Liver (tissue), 9 donors: ENCODE measurements around the gene RNF220. TPM values are rescaled to one million over a fixed set of nuclear protein-coding genes. Genes with fewer than 3 reads are reported as not detected.

Source experiments
- DNase-seq: peaks from one replicate; pipeline ENCODE4 v3.0.0-alpha.2; 2017; ENCODE audit warnings: low spot score
- H3K27ac ChIP-seq, 2 donors: one replicate each; pipeline ENCODE4 v1.7.0; 2013; ENCODE audit warnings: inconsistent platforms in 2 of 2, low read length in 2 of 2, control low read depth in 1 of 2, low read depth in 1 of 2, mild to moderate bottlenecking in 1 of 2
- H3K27me3 ChIP-seq, 4 donors: one replicate each; pipeline versions ENCODE4 v1.6.1 to v1.7.0; 2013; ENCODE audit warnings: low read length in 3 of 4, inconsistent platforms in 1 of 4, mild to moderate bottlenecking in 1 of 4, moderate library complexity in 1 of 4; ENCODE audit not compliant: control insufficient read depth in 4 of 4, insufficient read depth in 4 of 4
- H3K36me3 ChIP-seq, 4 donors: one replicate each; pipeline versions ENCODE4 v1.6.1 to v1.7.0; 2013; ENCODE audit warnings: low read length in 3 of 4, mild to moderate bottlenecking in 3 of 4, low read depth in 1 of 4, moderate library complexity in 1 of 4; ENCODE audit not compliant: control insufficient read depth in 4 of 4, insufficient read depth in 3 of 4
- H3K4me1 ChIP-seq, 4 donors: one replicate each; pipeline versions ENCODE4 v1.6.1 to v1.7.0; 2013; ENCODE audit warnings: low read length in 3 of 4, mild to moderate bottlenecking in 3 of 4, moderate library complexity in 1 of 4; ENCODE audit not compliant: control insufficient read depth in 4 of 4, insufficient read depth in 4 of 4
- H3K4me3 ChIP-seq, 3 donors: one replicate each; pipeline versions ENCODE4 v1.6.1 to v1.7.0; 2013; ENCODE audit warnings: low read length in 3 of 3, control low read depth in 1 of 3, low read depth in 1 of 3, mild to moderate bottlenecking in 1 of 3
- H3K9ac ChIP-seq, 2 donors: one replicate each; pipeline ENCODE4 v1.7.0; 2013; ENCODE audit warnings: low read length in 2 of 2, mild to moderate bottlenecking in 2 of 2, moderate library complexity in 2 of 2, control low read depth in 1 of 2, low read depth in 1 of 2
- H3K9me3 ChIP-seq, 4 donors: one replicate each; pipeline versions ENCODE4 v1.6.1 to v1.7.0; 2013; ENCODE audit warnings: low read length in 3 of 4; ENCODE audit not compliant: control insufficient read depth in 4 of 4
- FOXA1 ChIP-seq: IDR thresholded peaks from 2 replicates; pipeline ENCODE4 v1.6.1; 2016; ENCODE audit warnings: antibody characterized with exemption
- GABPA ChIP-seq, 2 donors: IDR thresholded peaks in 1 of 2; conservative IDR thresholded peaks in 1 of 2; 2 replicates each; pipeline ENCODE4 v1.6.1; 2016; ENCODE audit warnings: antibody characterized with exemption in 2 of 2, mild to moderate bottlenecking in 1 of 2, moderate library complexity in 1 of 2
- HNF4A ChIP-seq, 2 donors: conservative IDR thresholded peaks; 2 replicates each; pipeline ENCODE4 v1.6.1; 2016; ENCODE audit warnings: antibody characterized with exemption in 2 of 2, mild to moderate bottlenecking in 2 of 2
- HNF4G ChIP-seq: IDR thresholded peaks from 2 replicates; pipeline ENCODE4 v1.6.1; 2016; ENCODE audit warnings: antibody characterized with exemption
- JUND ChIP-seq, 2 donors: IDR thresholded peaks; 2 replicates each; pipeline ENCODE4 v1.6.1; 2016; ENCODE audit warnings: antibody characterized with exemption in 2 of 2
- NR2F2 ChIP-seq: IDR thresholded peaks from 2 replicates; pipeline ENCODE4 v1.6.1; 2016; ENCODE audit warnings: antibody characterized with exemption
- RXRA ChIP-seq, 2 donors: IDR thresholded peaks; 2 replicates each; pipeline ENCODE4 v1.6.1; 2017 to 2018; ENCODE audit warnings: antibody characterized with exemption in 2 of 2, mild to moderate bottlenecking in 1 of 2
- SP1 ChIP-seq: IDR thresholded peaks from 2 replicates; pipeline ENCODE4 v1.6.1; 2018; ENCODE audit warnings: antibody characterized with exemption, mild to moderate bottlenecking
- TAF1 ChIP-seq: conservative IDR thresholded peaks from 2 replicates; pipeline ENCODE4 v1.6.1; 2016; ENCODE audit warnings: antibody characterized with exemption, mild to moderate bottlenecking
- YY1 ChIP-seq: IDR thresholded peaks from 2 replicates; pipeline ENCODE4 v1.6.1; 2016; ENCODE audit warnings: antibody characterized with exemption, mild to moderate bottlenecking
- WGBS: extraction: QIAGEN DNeasy Blood & Tissue Kit; methylation state at CpG from one replicate; pipeline ENCODE4 v1.1.7; 2013; 5-methylcytosine and 5-hydroxymethylcytosine counted together
- polyA plus RNA-seq, 2 donors: library from polyadenylated mRNA; stranded (reverse) in 1 of 2; unstranded in 1 of 2; fragments of 200-250 nt in 1 of 2; fragments of >200 nt in 1 of 2; fragmentation: Nextera tagmentation in 1 of 2; extraction: Ambion mirVana in 1 of 2; gene quantifications; one replicate each; pipeline versions ENCODE4 v1.2.1 to v1.2.3, GENCODE V29; 2013 to 2015
- total RNA-seq, 2 donors: library from RNA; depleted of rRNA; stranded (reverse); fragments of >200 nt; gene quantifications; one replicate each; pipeline ENCODE4 v1.2.3, GENCODE V29; 2014
- TF ChIP-seq, protein P1 (sequence below): IDR thresholded peaks from 2 replicates; pipeline ENCODE4 v1.6.1; 2016; ENCODE audit warnings: antibody characterized with exemption, mild to moderate bottlenecking
- TF ChIP-seq, protein P2 (sequence below): IDR thresholded peaks from 2 replicates; pipeline ENCODE4 v1.6.1; 2016; ENCODE audit warnings: antibody characterized with exemption
- TF ChIP-seq, protein P3 (sequence below): IDR thresholded peaks from 2 replicates; pipeline ENCODE4 v1.6.1; 2016; ENCODE audit warnings: antibody characterized with exemption
- donor health status: healthy.
- donor health status: healthy.
- donor health status: healthy.
- donor health status: healthy.
- donor health status: healthy.

RNF220 gene
- total and polyA plus RNA-seq, 4 donors, result 18.2 to 35.8 (median 26.1) TPM

DNA sequence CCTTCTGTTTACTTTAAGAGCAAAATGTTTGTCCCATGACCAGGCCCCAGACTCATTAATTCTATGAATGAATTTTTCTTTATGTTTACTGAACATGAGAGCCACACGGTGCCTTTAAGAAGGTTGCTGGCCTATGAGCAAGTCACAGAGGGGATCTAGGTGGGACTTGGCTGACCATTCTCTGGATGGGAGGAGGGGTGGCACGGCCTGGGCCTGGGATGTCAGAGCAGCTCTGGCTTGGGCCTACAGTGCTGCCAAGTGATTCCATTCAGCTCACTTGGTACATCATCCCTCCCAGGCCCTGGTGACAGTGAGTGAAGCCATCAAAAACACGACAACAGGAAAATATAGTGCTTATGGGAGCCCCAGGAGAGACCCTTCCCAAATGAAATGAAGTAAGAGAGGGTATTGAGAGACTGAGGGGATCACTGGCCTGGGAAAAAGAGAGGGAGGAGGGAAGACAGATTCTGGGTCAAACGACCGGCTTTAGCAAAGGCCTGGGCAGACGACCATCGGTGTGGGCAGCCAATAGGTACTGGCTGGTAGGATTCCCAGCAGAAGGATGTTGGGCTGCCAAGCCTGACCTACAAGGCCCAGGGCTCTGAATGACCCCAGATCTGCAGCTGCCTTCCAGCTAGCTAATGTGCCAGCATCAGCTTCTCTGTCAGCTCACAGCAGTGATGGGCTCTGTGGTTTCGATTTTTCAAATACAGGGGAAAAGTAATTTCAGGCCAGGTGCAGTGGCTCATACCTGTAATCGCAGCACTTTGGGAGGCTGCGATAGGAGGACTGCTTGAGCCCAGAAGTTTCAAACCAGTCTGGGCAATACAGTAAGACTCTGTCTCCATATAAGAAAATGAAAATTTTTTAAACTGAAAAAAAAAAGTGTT, 265.9 kb downstream of the RNF220 start:
- Histone ChIP-seq H3K4me1 (peaks cover 3 to 31% (median 23%) of the 10 kb centered on the region in 4 donors), H3K9ac (no peak overlapping the region), H3K36me3 (peaks cover 0 to 1% (median 0%) of the 10 kb centered on the region in 4 donors), H3K4me3 (no peak overlapping the region), H3K27me3 (no peaks in the 10 kb centered on the region), H3K27ac (no peak overlapping the region), H3K9me3 (no peaks in the 10 kb centered on the region)
- no peak for DNase-seq
- no peak for TF ChIP-seq JUND (IDR thresholded peaks at IDR 0.05)
- no peak for TF ChIP-seq FOXA1
- TF ChIP-seq SP1, result no peak
- TF ChIP-seq HNF4G, result no peak
- no peak for TF ChIP-seq YY1
- TF ChIP-seq TAF1, result no peak
- TF ChIP-seq, protein P1, sequence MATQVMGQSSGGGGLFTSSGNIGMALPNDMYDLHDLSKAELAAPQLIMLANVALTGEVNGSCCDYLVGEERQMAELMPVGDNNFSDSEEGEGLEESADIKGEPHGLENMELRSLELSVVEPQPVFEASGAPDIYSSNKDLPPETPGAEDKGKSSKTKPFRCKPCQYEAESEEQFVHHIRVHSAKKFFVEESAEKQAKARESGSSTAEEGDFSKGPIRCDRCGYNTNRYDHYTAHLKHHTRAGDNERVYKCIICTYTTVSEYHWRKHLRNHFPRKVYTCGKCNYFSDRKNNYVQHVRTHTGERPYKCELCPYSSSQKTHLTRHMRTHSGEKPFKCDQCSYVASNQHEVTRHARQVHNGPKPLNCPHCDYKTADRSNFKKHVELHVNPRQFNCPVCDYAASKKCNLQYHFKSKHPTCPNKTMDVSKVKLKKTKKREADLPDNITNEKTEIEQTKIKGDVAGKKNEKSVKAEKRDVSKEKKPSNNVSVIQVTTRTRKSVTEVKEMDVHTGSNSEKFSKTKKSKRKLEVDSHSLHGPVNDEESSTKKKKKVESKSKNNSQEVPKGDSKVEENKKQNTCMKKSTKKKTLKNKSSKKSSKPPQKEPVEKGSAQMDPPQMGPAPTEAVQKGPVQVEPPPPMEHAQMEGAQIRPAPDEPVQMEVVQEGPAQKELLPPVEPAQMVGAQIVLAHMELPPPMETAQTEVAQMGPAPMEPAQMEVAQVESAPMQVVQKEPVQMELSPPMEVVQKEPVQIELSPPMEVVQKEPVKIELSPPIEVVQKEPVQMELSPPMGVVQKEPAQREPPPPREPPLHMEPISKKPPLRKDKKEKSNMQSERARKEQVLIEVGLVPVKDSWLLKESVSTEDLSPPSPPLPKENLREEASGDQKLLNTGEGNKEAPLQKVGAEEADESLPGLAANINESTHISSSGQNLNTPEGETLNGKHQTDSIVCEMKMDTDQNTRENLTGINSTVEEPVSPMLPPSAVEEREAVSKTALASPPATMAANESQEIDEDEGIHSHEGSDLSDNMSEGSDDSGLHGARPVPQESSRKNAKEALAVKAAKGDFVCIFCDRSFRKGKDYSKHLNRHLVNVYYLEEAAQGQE, result no peak
- TF ChIP-seq GABPA (IDR thresholded peaks at IDR 0.05 in 1 of 2, conservative IDR thresholded peaks at IDR 0.05 in 1 of 2), result no peak
- TF ChIP-seq RXRA (IDR thresholded peaks at IDR 0.05), result no peak
- TF ChIP-seq HNF4A (conservative IDR thresholded peaks at IDR 0.05), result no peak
- WGBS, result 84% methylated on average over 10 of the region's 10 CpGs

DNA sequence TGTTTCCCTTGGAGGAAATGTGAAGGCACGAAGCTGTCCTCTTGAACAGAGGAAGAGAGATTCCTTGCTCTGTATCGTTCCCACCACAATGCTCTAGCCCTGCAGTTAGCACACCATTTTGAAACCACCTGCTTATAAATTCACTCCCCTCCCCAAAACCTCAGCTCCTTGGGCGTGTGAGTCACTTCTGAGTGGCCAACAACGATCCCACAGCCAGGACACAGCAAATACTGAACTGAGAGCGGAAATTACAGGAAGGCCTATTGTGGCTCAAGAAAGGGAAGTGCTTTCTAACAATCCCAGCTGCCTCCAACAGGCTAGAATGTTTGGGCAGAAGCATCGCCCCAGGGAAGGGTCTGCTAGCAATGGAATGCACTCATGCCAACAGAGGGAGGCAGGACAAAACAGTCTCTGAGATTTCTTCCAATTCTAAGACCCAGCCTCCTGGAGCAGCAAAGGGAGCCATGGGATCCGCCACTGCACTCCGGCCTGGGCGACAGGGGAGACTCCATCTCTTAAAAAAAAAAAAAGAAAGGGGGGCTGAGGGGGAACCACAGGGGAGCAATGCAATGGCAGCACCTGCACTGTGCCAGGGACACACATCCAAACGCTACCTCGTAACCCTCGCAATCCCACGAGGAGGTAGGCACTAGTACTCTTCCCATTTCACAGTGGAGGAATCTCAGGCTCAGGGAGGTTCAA, 267.4 kb downstream of the RNF220 start:
- Histone ChIP-seq H3K36me3 (no peaks in the 10 kb centered on the region), H3K27ac (peak overlapping the region; percentile 97 to 99), H3K27me3 (no peaks in the 10 kb centered on the region), H3K9ac (no peak overlapping the region), H3K4me1 (peaks cover 7 to 44% (median 34%) of the 10 kb centered on the region in 4 donors), H3K9me3 (no peaks in the 10 kb centered on the region), H3K4me3 (peak overlapping the region in 1 of 3 donors; percentile 64)
- no peak for DNase-seq
- WGBS, result 78% methylated on average over 13 of the region's 13 CpGs
- TF ChIP-seq, protein P2, sequence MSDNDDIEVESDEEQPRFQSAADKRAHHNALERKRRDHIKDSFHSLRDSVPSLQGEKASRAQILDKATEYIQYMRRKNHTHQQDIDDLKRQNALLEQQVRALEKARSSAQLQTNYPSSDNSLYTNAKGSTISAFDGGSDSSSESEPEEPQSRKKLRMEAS, result peak; percentile 15
- TF ChIP-seq SP1, result peak; percentile 35
- TF ChIP-seq YY1, result peak; percentile 35
- TF ChIP-seq HNF4A (conservative IDR thresholded peaks at IDR 0.05), result no peak
- TF ChIP-seq, protein P3, sequence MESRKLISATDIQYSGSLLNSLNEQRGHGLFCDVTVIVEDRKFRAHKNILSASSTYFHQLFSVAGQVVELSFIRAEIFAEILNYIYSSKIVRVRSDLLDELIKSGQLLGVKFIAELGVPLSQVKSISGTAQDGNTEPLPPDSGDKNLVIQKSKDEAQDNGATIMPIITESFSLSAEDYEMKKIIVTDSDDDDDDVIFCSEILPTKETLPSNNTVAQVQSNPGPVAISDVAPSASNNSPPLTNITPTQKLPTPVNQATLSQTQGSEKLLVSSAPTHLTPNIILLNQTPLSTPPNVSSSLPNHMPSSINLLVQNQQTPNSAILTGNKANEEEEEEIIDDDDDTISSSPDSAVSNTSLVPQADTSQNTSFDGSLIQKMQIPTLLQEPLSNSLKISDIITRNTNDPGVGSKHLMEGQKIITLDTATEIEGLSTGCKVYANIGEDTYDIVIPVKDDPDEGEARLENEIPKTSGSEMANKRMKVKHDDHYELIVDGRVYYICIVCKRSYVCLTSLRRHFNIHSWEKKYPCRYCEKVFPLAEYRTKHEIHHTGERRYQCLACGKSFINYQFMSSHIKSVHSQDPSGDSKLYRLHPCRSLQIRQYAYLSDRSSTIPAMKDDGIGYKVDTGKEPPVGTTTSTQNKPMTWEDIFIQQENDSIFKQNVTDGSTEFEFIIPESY, result no peak
- no peak for TF ChIP-seq NR2F2
- no peak for TF ChIP-seq TAF1
- TF ChIP-seq GABPA (IDR thresholded peaks at IDR 0.05 in 1 of 2, conservative IDR thresholded peaks at IDR 0.05 in 1 of 2), result peak in 1 of 2 donors; percentile 15
